ENCODE data around the gene APBA2. TPM values are rescaled to one million over a fixed set of nuclear protein-coding genes. Genes with fewer than 3 reads are reported as not detected.
A peak's percentile ranks its signal among the peaks of the same experiment; 100 is the strongest.
"Not testable (repeated sequence)": the region's sequence is repeated elsewhere in the genome, so short reads cannot be mapped to it uniquely, and the experiment has no call there.

APBA2 gene
- 10 to 100 TPM in 2 of 4 donors, 1 to 10 TPM in 2; 5.4 to 15.3 (median 10.4) TPM for total RNA-seq

DNA sequence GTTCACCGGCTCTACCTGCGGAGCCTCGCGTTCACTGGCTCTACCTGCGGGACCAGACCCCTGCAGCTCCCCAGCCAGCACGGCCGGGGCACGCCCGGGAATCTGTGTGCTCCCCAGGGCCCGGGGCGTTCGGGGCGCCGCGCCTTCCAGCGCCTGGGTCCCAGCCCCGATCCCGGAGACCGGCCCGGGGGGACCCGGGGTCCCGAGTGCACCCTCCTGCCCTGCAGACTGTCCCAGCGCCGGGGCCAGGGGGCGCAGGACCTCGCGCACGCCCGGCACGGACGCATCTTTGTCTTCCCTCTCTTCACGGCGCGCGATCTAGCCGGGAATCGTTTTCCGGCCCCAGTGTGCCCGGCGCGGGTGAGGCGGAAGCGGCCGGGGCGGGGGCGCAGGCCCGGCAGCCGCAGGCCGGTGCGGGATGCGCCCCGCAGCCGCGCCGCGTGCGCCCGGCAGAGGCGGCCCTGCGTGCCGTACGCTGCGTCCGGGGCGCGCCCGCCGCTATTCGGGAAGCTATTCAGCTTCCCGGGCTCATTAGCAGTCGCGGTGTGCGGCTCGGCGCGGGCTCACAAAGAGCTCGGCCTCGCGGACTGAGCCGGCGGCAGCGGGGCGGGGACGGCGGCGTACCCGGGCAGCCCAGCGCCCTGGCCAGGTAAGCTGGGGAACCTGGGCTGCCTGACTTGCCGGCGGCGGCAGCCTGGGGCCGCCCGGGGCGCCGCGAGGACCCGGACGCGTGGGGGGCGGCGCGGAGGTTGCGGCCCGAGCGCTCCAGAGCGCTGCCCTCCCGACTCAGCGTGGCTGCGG is at the start of gene APBA2:
Gene APBA2 (plus strand): TSS at position 345 of the 801 bp plus-strand sequence. CDS start 167,911 bp downstream, outside the sequence.
- Histone ChIP-seq H3K4me1 (peaks cover 10 to 23% (median 20%) of the 10 kb centered on the region in 4 donors), H3K27me3 (peaks cover 0 to 34% (median 7%) of the 10 kb centered on the region in 4 donors), H3K36me3 (no peaks in the 10 kb centered on the region), H3K9me3 (no peaks in the 10 kb centered on the region), H3K4me3 (peak within 1 kb of the TSS; percentile 60 to 65 (median 62)), H3K27ac (replicated peaks in 1 of 4) (no peak within 1 kb of the TSS)
- DNase-seq (ENCODE audit: extremely low spot score), result no peak
- WGBS, result no CpG with 5 or more reads among the region's 109 CpGs
- intact Hi-C loops (cut with DNase I), result no loop called here
- TF ChIP-seq CTCF (IDR thresholded peaks at IDR 0.05) (no peak), POLR2A (IDR thresholded peaks at IDR 0.05; ENCODE audit: low read depth) (no peak), EP300 (IDR thresholded peaks at IDR 0.05) (no peak), POLR2AphosphoS5 (IDR thresholded peaks at IDR 0.05) (no peak)

GRCh38 chr15:28840285-28840684 is 45.5 kb upstream of the APBA2 start:
- H3K27ac ChIP-seq (replicated peaks in 1 of 4); intact Hi-C loops (cut with DNase I); DNase-seq (ENCODE audit: extremely low spot score); H3K36me3 ChIP-seq; H3K4me3 ChIP-seq; H3K4me1 ChIP-seq; H3K9me3 ChIP-seq; H3K27me3 ChIP-seq: not testable (repeated sequence)
- WGBS, result 93% methylated on average over 5 of the region's 9 CpGs

DNA sequence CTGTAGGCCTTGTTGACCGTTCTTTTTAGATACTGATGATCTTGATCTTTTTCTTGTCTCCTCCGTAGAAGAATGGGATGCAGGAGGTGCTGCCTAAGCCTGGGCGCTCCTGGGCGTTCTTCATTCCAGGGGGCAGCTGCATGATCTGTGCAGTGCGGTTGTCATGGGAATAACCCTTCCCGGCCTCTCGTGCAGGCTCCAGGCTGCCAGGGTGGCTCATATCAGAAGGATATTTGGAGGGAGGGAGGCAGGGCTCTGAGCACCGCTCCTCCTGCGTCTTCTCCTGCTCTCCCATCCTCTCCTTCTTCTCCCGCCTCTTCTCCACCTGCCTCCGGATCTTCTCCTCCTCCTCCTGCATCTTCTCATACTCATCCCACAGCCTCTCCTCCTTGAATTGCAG is 43.6 kb upstream of the APBA2 start:
- H3K27me3 ChIP-seq; H3K9me3 ChIP-seq; H3K4me1 ChIP-seq; H3K36me3 ChIP-seq; H3K27ac ChIP-seq (replicated peaks in 1 of 4); intact Hi-C loops (cut with DNase I); H3K4me3 ChIP-seq; DNase-seq (ENCODE audit: extremely low spot score): not testable (repeated sequence)
- 87% methylated on average over 11 of the region's 11 CpGs for WGBS

- H3K36me3 ChIP-seq; intact Hi-C loops (cut with DNase I); H3K4me1 ChIP-seq; H3K27me3 ChIP-seq; DNase-seq (ENCODE audit: extremely low spot score); H3K9me3 ChIP-seq; H3K4me3 ChIP-seq; H3K27ac ChIP-seq (replicated peaks in 1 of 4): not testable (repeated sequence)
- 94% methylated on average over 12 of the region's 12 CpGs for WGBS
Observed at GRCh38 chr15:28843520-28843919, 42.3 kb upstream of the APBA2 start.

- H3K27ac ChIP-seq (replicated peaks in 1 of 4); H3K36me3 ChIP-seq; H3K4me3 ChIP-seq; H3K9me3 ChIP-seq; intact Hi-C loops (cut with DNase I); H3K4me1 ChIP-seq; H3K27me3 ChIP-seq; DNase-seq (ENCODE audit: extremely low spot score): not testable (repeated sequence)
- 87% methylated on average over 14 of the region's 14 CpGs for WGBS
Observed at GRCh38 chr15:28844147-28844546, 41.6 kb upstream of the APBA2 start.

DNA sequence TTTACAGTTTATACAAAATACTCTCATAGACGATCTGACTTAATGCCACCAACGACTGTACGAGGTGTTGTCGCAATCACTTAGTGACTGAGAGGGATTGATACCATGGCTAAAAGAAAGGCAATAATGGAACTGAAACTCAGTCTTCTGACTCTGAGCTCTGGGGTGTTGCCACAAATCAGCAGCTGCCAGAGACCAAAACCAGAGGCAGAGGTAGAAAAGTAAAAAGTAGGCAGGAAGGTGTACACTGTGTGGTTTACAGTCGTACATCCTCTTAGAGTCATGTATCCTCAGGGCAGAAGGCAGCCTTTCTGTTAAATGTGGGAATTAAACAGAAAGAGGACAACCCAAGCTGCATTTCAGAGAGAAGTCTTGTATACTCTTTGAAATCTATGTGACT is 38.5 kb upstream of the APBA2 start:
- DNase-seq (ENCODE audit: extremely low spot score); H3K36me3 ChIP-seq; H3K9me3 ChIP-seq; H3K4me1 ChIP-seq; H3K4me3 ChIP-seq; H3K27me3 ChIP-seq; intact Hi-C loops (cut with DNase I); H3K27ac ChIP-seq (replicated peaks in 1 of 4): not testable (repeated sequence)
- WGBS, result 83% methylated on average over 4 of the region's 5 CpGs

DNA sequence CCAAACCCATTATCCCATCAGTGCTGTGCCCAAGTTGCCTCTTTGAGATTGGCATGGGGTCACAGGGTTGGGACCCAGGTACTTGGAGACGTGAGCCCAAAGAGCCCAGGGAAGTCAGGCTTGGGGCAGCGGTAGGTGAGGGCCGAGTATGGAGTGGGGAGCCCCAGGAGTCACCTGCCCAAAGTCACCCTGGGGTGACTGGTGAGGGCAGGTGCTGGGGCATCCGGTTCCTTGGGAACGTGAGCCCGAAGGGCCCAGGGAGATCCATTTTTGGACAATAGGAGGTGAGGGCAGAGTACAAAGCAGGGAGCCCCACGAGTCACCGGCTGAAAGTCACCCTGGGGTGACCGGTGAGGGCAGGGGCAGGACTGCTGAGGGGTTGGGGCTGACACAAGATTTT is 37.8 kb upstream of the APBA2 start:
- 93% methylated on average over 9 of the region's 9 CpGs for WGBS
- intact Hi-C loops (cut with DNase I); DNase-seq (ENCODE audit: extremely low spot score); H3K4me3 ChIP-seq; H3K9me3 ChIP-seq; H3K27me3 ChIP-seq; H3K4me1 ChIP-seq; H3K27ac ChIP-seq (replicated peaks in 1 of 4); H3K36me3 ChIP-seq: not testable (repeated sequence)

GRCh38 chr15:28848521-28848920 is 37.3 kb upstream of the APBA2 start, which contains the start of gene GOLGA6L7:
Gene GOLGA6L7, minus strand, starts transcription at chr15:28848644. Its CDS starts 95 bp downstream, at chr15:28848549.
- H3K4me3 ChIP-seq; H3K9me3 ChIP-seq; H3K27ac ChIP-seq (replicated peaks in 1 of 4); intact Hi-C loops (cut with DNase I); H3K27me3 ChIP-seq; H3K36me3 ChIP-seq; DNase-seq (ENCODE audit: extremely low spot score); H3K4me1 ChIP-seq: not testable (repeated sequence)
- WGBS, result 97% methylated on average over 13 of the region's 13 CpGs

- H3K27me3 ChIP-seq; H3K4me3 ChIP-seq; H3K9me3 ChIP-seq; H3K27ac ChIP-seq (replicated peaks in 1 of 4); DNase-seq (ENCODE audit: extremely low spot score); H3K36me3 ChIP-seq; H3K4me1 ChIP-seq; intact Hi-C loops (cut with DNase I): not testable (repeated sequence)
- 96% methylated on average over 9 of the region's 17 CpGs for WGBS
Observed at GRCh38 chr15:28849271-28849670, 36.5 kb upstream of the APBA2 start.

GRCh38 chr15:28849766-28850165 is 36.0 kb upstream of the APBA2 start:
- intact Hi-C loops (cut with DNase I), result not testable (repeated sequence)

DNA sequence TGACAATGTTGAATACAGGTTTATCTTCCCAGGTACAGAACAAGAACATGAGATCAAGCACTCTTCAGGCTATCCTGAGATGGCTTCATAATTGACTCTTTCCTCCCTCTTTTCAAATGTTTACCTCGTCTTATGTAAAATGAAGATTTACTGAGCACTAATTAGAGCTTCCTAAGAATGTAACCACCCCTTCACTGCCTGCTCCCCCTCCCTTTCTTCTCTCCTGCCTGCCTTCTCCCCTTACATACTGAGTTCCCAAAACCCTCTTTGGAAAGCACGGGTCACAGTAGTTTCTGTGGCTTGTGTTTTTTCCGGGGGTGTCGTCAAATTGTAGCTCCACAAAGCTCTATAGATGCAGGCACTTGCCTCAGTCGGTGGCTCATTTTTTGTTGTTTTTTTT is 32.1 kb upstream of the APBA2 start:
- 71% methylated on average over 5 of the region's 5 CpGs for WGBS
- intact Hi-C loops (cut with DNase I); H3K4me1 ChIP-seq: not testable (repeated sequence)

More at GRCh38 chr15:28849766-28850165, 36.0 kb upstream of the APBA2 start:
- H3K4me3 ChIP-seq; DNase-seq (ENCODE audit: extremely low spot score); H3K36me3 ChIP-seq; H3K9me3 ChIP-seq; H3K27me3 ChIP-seq; H3K4me1 ChIP-seq; H3K27ac ChIP-seq (replicated peaks in 1 of 4): not testable (repeated sequence)
- WGBS, result 98% methylated on average over 18 of the region's 31 CpGs

More for the DNA sequence above, 32.1 kb upstream of the APBA2 start:
- not testable (repeated sequence) for H3K36me3 ChIP-seq; H3K27ac ChIP-seq (replicated peaks in 1 of 4); H3K27me3 ChIP-seq; DNase-seq (ENCODE audit: extremely low spot score); H3K4me3 ChIP-seq; H3K9me3 ChIP-seq
